ENCODE measurements around the gene GJA9. TPM values are rescaled to one million over a fixed set of nuclear protein-coding genes. Genes with fewer than 3 reads are reported as not detected.

GJA9 gene
- total RNA-seq, 4 donors from 2014 or later, result not detected

GRCh38 chr1:38872401-38873026 lies 8.9 kb downstream of the GJA9 start:
- TF ChIP-seq POLR2A (IDR thresholded peaks at IDR 0.05) (no peak), CTCF (IDR thresholded peaks at IDR 0.05) (no peak)
- no peaks in the 10 kb centered on the region for H3K36me3 ChIP-seq
- peak overlapping the region; percentile 76 to 87 for H3K4me3 ChIP-seq
- H3K4me1 ChIP-seq, result no peaks in the 10 kb centered on the region
- intact Hi-C loops (cut with DNase I; ENCODE audit: low total_unique reads), result no loop called here
- no peaks in the 10 kb centered on the region for H3K27me3 ChIP-seq
- H3K27ac ChIP-seq, result peak overlapping the region; percentile 47 to 64
- no peaks in the 10 kb centered on the region for H3K9me3 ChIP-seq
- DNase-seq, result no peak

DNA sequence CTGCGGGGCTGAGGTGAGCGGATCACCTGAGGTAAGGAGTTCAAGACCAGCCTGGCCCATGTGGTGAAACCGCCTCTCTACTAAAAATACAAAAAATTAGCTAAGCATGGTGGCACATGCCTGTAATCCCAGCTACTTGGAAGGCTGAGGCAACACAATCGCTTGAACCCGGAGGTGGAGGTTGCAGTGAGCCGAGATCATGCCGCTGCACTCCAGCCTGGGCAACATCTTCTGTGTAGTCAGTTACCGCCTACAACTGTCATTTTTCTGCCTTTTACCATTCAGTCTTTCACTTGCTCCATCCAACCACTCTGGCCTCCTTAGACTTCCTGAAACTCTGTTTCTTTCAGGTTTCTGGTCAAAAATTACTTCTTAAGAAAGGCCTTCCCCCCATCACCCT lies 10.4 kb downstream of the GJA9 start:
- no peak overlapping the region for H3K27ac ChIP-seq
- no peaks in the 10 kb centered on the region for H3K4me1 ChIP-seq
- H3K4me3 ChIP-seq, result no peak overlapping the region
- H3K9me3 ChIP-seq, result no peaks in the 10 kb centered on the region
- no peaks in the 10 kb centered on the region for H3K36me3 ChIP-seq
- no peak for TF ChIP-seq CTCF (IDR thresholded peaks at IDR 0.05)
- intact Hi-C loops (cut with DNase I; ENCODE audit: low total_unique reads), result no loop called here
- no peak for DNase-seq
- H3K27me3 ChIP-seq, result no peaks in the 10 kb centered on the region

DNA sequence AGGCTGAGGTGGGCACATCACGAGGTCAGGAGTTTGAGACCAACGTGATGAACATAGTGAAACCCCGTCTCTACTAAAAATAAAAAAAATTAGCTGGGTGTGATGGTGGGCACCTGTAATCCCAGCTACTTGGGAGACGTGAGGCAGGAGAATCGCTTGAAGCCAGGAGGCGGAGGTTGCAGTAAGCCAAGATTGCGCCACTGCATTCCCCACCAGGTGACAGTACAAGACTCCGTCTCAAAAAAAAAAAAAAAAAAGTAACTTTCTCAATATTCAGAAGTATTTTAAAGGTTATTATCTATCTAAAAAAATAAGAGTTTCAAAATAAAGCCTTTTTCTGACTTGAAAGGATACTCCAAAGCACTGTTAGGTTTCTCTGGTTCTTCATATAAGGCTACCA lies 14.2 kb downstream of the GJA9 start:
- Histone ChIP-seq H3K27me3 (no peaks in the 10 kb centered on the region), H3K27ac (no peak overlapping the region), H3K4me1 (no peaks in the 10 kb centered on the region), H3K4me3 (no peak overlapping the region), H3K9me3 (no peaks in the 10 kb centered on the region), H3K36me3 (no peaks in the 10 kb centered on the region)
- no peak for DNase-seq
- TF ChIP-seq CTCF (IDR thresholded peaks at IDR 0.05) (no peak), POLR2A (IDR thresholded peaks at IDR 0.05) (no peak)
- intact Hi-C loops (cut with DNase I; ENCODE audit: low total_unique reads), result no loop called here

GRCh38 chr1:38865112-38865715 lies 16.2 kb downstream of the GJA9 start:
- Histone ChIP-seq H3K4me1 (no peaks in the 10 kb centered on the region), H3K4me3 (no peak overlapping the region), H3K27me3 (no peaks in the 10 kb centered on the region), H3K36me3 (no peaks in the 10 kb centered on the region), H3K9me3 (no peaks in the 10 kb centered on the region), H3K27ac (no peak overlapping the region)
- DNase-seq, result no peak
- intact Hi-C loops (cut with DNase I; ENCODE audit: low total_unique reads), result no loop called here
- TF ChIP-seq POLR2A (IDR thresholded peaks at IDR 0.05) (no peak), CTCF (IDR thresholded peaks at IDR 0.05) (no peak)

GRCh38 chr1:38860454-38860795 lies 21.0 kb downstream of the GJA9 start:
- intact Hi-C loops (cut with DNase I; ENCODE audit: low total_unique reads), result no loop called here
- no peaks in the 10 kb centered on the region for H3K9me3 ChIP-seq
- H3K27me3 ChIP-seq, result no peaks in the 10 kb centered on the region
- peak overlapping the region; percentile 87 to 99 for H3K4me3 ChIP-seq
- no peaks in the 10 kb centered on the region for H3K36me3 ChIP-seq
- TF ChIP-seq POLR2A (IDR thresholded peaks at IDR 0.05) (no peak), CTCF (IDR thresholded peaks at IDR 0.05) (no peak)
- DNase-seq, result no peak
- H3K4me1 ChIP-seq, result peaks cover 0 to 4% of the 10 kb centered on the region in 2 donors
- H3K27ac ChIP-seq, result peak overlapping the region; percentile 81 to 83
